Measurements from ENCODE around the gene SMCHD1. TPM values are rescaled to one million over a fixed set of nuclear protein-coding genes. Genes with fewer than 3 reads are reported as not detected.

The SMCHD1 gene
- total RNA-seq, 2 experiments from 2014 or later = 357 to 359 TPM

- H3K36me3 ChIP-seq (ENCODE audit: insufficient read depth, low read length) = no peaks in the 10 kb centered on the region
- Mint-ChIP-seq H3K4me3 (no peak overlapping the region), H3K9me3 (no peaks in the 10 kb centered on the region), H3K27ac (no peak overlapping the region), H3K36me3 (ENCODE audit: low read depth) (peaks cover 12% of the 10 kb centered on the region), H3K27me3 (no peaks in the 10 kb centered on the region), H3K4me1 (ENCODE audit: low read depth) (no peaks in the 10 kb centered on the region)
- ATAC-seq (ENCODE audit: poor library complexity) = no peak
- H3K9me3 ChIP-seq (ENCODE audit: control insufficient read depth in 1 of 2, insufficient read depth in 1 of 2, low read length in 2 of 2) = peaks cover 0 to 6% of the 10 kb centered on the region in 2 experiments
- no peaks in the 10 kb centered on the region for H3K27me3 ChIP-seq (ENCODE audit: control insufficient read depth in 1 of 2, insufficient read depth in 2 of 2, low read length in 2 of 2)
- intact Hi-C loops (cut with DNase I, micrococcal nuclease) = no loop called here
- DNase-seq = no peak
- CTCF ChIA-PET = no interaction called here
- POLR2A ChIA-PET = interaction anchor here (1.1 kb wide), 1 partner anchor 19 kb away, joined by 3 read pairs; no protein-coding TSS in a partner anchor
- H3K27ac ChIP-seq (ENCODE audit: low read depth in 1 of 2, low read length in 2 of 2) = no peak overlapping the region
- no peak overlapping the region for H3K4me3 ChIP-seq (ENCODE audit: low read length)
- no peaks in the 10 kb centered on the region for H3K4me1 ChIP-seq (ENCODE audit: insufficient read depth, low read length)
- no peak for TF ChIP-seq CTCF (IDR thresholded peaks at IDR 0.05)
Observed at GRCh38 chr18:2618009-2618408, 37.5 kb upstream of the SMCHD1 start.

- no peaks in the 10 kb centered on the region for H3K27me3 Mint-ChIP-seq
- intact Hi-C loops (cut with DNase I, micrococcal nuclease) = no loop called here
- ChIA-PET POLR2A (interaction anchor here (1.1 to 1.6 kb wide), 3 partner anchors 12 to 30 kb away, joined by 3 to 6 read pairs (median 4); partner anchors contain the start of gene SMCHD1), CTCF (interaction anchor here (1.1 kb wide), 1 partner anchor 54 kb away, joined by 4 read pairs; the partner anchor contains the start of genes METTL4 and NDC80)
- no peak for TF ChIP-seq CTCF (IDR thresholded peaks at IDR 0.05)
- H3K9me3 ChIP-seq (ENCODE audit: control insufficient read depth in 1 of 2, insufficient read depth in 1 of 2, low read length in 2 of 2) = peaks cover 0 to 6% of the 10 kb centered on the region in 2 experiments
- H3K4me3 Mint-ChIP-seq = no peak overlapping the region
- DNase-seq = no peak
- H3K4me3 ChIP-seq (ENCODE audit: low read length) = no peak overlapping the region
- H3K36me3 Mint-ChIP-seq (ENCODE audit: low read depth) = no peaks in the 10 kb centered on the region
- peaks cover 10% of the 10 kb centered on the region for H3K4me1 Mint-ChIP-seq (ENCODE audit: low read depth)
- no peak for ATAC-seq (ENCODE audit: poor library complexity)
- no peaks in the 10 kb centered on the region for H3K36me3 ChIP-seq (ENCODE audit: insufficient read depth, low read length)
- H3K27me3 ChIP-seq (ENCODE audit: control insufficient read depth in 1 of 2, insufficient read depth in 2 of 2, low read length in 2 of 2) = no peaks in the 10 kb centered on the region
- no peak overlapping the region for H3K27ac Mint-ChIP-seq
- no peaks in the 10 kb centered on the region for H3K9me3 Mint-ChIP-seq
- no peak overlapping the region for H3K27ac ChIP-seq (ENCODE audit: low read depth in 1 of 2, low read length in 2 of 2)
- no peaks in the 10 kb centered on the region for H3K4me1 ChIP-seq (ENCODE audit: insufficient read depth, low read length)
Observed at GRCh38 chr18:2625217-2625616, 30.3 kb upstream of the SMCHD1 start.

- no peaks in the 10 kb centered on the region for H3K27me3 Mint-ChIP-seq
- peaks cover 27% of the 10 kb centered on the region for H3K4me1 Mint-ChIP-seq (ENCODE audit: low read depth)
- DNase-seq (peak in 1 of 14 experiments; percentile 45), ATAC-seq (ENCODE audit: poor library complexity) (peak; percentile 37)
- ChIA-PET POLR2A (interaction anchor here (0.9 to 2.0 kb wide), 3 partner anchors 9 to 29 kb away, joined by 3 to 17 read pairs (median 4); no protein-coding TSS in a partner anchor), CTCF (interaction anchor here (1.2 kb wide), 1 partner anchor 9 kb away, joined by 4 read pairs; no protein-coding TSS in a partner anchor)
- peaks cover 4% of the 10 kb centered on the region for H3K9me3 Mint-ChIP-seq
- no peak overlapping the region for H3K4me3 Mint-ChIP-seq
- Histone ChIP-seq H3K36me3 (ENCODE audit: insufficient read depth, low read length) (no peaks in the 10 kb centered on the region), H3K27ac (ENCODE audit: low read depth in 1 of 2, low read length in 2 of 2) (no peak overlapping the region), H3K27me3 (ENCODE audit: control insufficient read depth in 1 of 2, insufficient read depth in 2 of 2, low read length in 2 of 2) (no peaks in the 10 kb centered on the region), H3K4me1 (ENCODE audit: insufficient read depth, low read length) (peaks cover 2% of the 10 kb centered on the region), H3K9me3 (ENCODE audit: control insufficient read depth in 1 of 2, insufficient read depth in 1 of 2, low read length in 2 of 2) (peaks cover 0 to 6% of the 10 kb centered on the region in 2 experiments), H3K4me3 (ENCODE audit: low read length) (no peak overlapping the region)
- no peak overlapping the region for H3K27ac Mint-ChIP-seq
- no peaks in the 10 kb centered on the region for H3K36me3 Mint-ChIP-seq (ENCODE audit: low read depth)
- TF ChIP-seq CTCF (IDR thresholded peaks at IDR 0.05) = no peak
- intact Hi-C loops (cut with DNase I, micrococcal nuclease) = no loop called here
Observed at GRCh38 chr18:2627821-2628276, 27.7 kb upstream of the SMCHD1 start.
